ELR (cell line): ENCODE data around the gene CEP57L1.
"Not testable (repeated sequence)": the region's sequence is repeated elsewhere in the genome, so short reads cannot be mapped to it uniquely, and the experiment has no call there.

ENCODE experiments used
- DNase-seq: peaks from one replicate; pipeline ENCODE4 v3.0.0-alpha.2; 2015; ENCODE audit warnings: low read depth

CEP57L1 gene

DNA sequence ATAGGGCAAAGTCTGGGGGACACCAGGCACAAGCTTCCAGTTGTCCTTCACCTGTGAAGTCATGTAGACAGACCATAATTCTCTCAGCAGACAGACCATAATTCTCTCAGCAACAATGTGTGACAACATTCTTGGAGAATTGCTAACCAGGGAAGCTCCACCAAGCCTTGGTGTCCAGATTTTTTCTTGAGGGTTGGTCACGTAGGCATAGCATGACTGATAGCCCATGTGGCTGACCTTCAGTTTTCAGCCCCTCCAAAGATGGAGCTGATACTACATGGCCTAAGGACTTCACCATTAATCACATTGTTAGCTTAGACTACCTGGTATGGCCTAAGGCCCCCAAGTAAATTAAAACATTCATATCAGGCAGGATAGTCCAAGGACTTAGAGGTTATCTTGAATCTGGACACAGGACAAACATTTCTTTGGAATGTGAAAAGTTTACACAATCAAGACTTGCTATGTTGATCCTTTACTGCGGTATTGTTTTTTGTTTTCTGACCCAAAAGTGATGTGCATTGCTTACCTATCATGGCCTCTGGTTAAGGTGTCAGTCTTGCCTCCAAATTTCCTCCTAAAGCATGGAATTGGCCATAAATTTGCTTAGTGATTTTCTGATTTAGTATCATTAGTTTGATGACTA lies 76.9 kb downstream of the CEP57L1 start:
- DNase-seq: no peak

DNA sequence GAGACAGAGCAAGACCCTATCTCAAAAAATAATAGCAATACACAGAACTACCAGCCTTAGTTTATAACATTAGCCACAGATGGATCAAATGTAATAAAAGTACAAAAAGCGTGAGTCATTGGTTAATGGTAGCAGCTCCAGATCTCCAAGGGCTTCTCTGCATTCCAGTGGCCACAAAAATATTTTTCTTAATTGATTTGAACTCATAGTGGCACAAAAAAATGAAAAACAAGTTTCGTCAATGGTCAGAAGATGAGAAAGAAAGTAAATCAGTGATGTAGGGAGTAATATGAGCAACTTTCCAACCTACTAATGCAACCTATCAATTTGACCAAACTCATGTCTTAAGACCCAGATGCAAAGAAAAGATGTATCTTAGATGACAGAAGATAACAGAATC lies 79.6 kb downstream of the CEP57L1 start:
- peak; percentile 21 for DNase-seq

DNA sequence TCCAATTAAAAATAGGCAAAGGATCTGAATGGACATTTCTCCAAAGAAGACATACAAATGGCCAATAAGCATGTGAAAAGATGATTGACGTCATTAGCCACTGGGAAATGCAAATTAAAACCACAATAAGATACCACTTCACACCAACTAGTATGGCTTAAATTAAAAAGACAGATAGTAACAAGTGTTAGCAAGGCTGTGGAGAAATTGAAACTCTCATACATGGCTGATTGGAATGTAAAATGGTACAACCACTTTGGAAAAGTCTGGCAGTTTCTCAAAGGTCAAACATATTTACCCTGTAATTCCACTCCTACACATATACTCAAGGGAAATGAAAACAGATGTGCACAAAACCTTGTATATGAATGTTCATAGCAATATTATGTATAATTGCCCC lies 83.6 kb downstream of the CEP57L1 start:
- no peak for DNase-seq

DNA sequence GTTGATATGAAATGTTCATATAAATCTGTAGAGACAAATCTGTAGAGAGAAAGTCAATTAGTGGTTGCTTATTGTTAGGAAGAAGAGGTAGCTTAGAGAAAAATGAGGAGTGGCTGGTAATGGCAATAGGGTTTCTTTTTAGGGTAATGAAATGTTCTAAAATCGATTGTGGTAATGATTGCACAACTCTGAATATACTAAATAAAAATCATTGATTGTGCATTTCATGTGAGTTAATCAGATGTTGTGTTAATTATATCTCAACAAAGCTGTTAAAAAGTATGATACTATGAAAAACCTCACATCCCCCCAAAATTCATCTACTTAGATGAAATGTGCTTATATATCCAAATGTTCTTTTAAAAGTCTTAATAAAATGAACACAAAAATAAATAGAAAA lies 84.2 kb downstream of the CEP57L1 start:
- DNase-seq: no peak

DNA sequence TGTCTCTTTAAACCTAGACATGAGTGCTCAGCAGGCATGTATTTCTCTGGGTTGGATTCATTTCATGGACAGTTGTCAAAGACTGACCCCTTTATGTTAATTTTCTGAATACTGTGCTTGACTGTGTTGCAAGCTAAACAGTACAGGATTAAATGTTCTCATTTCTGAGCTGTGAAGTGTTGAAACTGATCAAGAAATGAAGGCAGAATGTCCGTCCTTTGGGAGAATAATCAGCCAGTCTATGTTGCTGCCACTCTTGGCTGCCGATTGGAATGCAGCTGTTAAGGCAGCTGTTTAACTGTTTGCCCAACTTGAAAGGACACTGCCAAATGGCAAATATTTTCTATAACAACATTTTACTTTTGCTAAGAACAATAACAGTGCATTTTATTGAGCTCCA lies 87.3 kb downstream of the CEP57L1 start:
- DNase-seq: no peak

DNA sequence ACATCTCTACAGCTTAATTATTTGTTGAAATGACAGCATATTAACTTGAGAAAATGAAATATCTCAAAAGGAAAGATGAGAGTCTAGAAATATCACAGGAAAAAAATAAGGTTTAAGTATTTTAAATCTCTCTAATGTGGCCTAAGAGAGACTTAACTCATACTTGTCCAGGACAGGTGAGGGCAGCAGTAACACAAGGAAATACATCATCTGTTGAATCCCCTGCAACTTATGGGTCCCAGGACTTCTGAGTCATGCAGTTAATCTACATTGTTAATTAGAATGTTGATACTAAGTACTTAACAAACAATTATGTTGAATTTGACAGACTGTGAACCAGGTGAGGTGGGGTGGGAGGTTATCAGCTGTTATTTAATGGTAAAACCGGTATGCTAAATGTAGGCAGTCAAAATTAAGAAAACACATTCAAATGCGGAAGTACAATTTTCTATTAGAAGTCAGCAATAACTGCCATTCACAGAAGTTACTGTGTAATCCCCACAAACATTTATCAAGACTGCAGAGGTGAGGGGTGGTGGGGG lies 87.9 kb downstream of the CEP57L1 start:
- DNase-seq: peak; percentile 26

DNA sequence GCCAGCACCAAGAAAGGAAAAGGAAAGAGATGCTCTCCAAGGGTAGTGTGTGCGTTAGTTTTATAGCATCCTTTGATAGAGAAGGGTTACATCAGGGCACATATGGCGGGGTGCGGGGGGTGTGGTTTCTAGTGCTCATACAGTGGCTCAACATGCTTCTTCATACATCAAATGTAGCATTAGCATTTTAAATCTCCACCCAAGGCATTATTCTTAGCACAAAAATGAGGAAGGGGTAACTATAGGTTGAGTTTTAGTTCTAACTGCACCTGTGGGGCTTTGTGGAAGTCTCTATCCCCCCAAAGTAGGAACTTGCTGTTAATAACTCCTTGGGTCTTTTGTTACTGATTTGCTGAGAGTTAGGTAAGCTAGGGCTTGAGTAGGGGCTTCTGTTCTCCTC lies 89.3 kb downstream of the CEP57L1 start:
- DNase-seq: no peak

DNA sequence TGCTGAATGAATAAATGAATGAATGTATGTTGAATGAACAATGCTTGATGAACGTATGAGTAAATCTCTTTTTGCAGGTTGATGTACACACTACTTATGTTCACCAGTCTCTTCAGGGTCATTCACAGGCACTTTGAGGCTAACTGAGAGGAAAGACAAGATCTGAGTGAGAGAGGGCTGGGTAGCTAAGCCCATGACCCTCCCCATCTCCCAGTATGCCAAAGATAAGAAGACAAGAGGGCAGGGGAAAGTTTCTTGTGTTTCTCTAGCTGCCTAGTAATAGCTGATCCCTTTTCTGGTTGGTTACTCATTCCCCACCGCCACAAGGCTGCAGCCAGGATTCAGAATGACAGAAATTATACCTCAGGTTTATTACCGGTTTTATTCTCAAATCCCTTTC lies 90.7 kb downstream of the CEP57L1 start:
- no peak for DNase-seq

DNA sequence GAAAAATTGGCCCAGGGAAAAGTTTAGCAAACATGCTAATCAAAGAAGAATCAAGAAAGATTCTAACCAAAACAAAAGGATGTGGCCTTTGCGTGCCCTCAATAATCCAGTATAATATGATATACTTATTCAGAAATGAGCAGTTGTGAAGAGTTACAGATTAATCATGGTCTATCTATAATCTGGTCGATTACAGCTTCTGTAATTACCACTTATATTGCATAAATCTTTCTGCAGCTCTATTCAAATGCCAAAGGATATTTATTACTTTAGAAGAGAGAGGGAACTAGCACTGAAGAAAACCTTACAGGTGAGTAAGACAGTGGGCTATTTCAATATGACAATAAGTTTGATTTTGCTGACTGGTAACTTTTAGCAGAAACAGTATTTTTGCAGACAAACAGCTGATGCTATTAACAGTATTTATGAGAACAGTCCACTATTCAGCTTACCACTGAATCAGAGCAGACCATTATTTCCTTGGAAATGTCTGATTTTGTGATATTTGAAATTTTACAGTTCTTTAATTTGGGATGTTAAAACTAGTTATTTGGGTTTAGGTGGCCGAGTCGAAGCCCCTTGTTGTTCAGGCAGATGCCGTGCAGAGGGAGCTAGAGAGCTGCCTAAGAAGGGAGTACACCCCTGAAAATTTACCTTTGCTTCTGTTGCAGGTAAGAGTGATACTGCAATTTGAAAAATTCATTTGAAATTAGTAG lies 92.2 kb downstream of the CEP57L1 start:
- peak; percentile 57 for DNase-seq

DNA sequence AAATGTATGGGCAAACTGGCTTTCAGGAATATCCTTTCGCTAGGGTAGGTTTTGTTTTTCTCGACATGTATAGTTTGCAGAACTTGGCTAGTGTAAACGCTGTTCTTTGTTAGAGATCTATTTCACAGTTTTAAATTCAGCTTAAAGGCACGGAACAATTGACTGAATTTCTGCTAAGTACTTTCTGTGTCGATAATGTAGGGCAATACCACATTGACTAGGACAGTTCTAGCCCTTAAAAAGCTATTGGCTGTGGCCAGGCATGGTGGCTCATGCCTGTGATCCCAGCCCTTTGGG lies 92.8 kb downstream of the CEP57L1 start:
- no peak for DNase-seq

DNA sequence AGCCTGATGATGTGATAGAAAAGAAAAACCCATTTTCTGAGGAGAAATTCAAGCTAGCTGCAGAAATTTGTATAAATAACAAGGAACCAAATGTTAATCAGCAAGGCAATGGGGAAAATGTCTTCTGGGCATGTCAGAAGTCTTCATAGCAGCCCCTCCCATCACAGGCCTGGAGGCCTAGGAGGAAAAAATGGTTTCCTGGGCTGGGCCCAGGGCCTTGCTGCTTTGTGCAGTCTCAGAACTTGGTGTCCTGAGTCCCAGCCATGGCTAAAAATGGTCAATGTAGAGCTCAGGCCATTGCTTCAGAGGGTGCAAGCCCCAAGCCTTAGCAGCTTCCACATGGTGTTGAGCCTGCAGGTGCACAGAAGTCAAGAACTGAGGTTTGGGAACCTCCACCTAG lies 96.1 kb downstream of the CEP57L1 start:
- DNase-seq: not testable (repeated sequence)

DNA sequence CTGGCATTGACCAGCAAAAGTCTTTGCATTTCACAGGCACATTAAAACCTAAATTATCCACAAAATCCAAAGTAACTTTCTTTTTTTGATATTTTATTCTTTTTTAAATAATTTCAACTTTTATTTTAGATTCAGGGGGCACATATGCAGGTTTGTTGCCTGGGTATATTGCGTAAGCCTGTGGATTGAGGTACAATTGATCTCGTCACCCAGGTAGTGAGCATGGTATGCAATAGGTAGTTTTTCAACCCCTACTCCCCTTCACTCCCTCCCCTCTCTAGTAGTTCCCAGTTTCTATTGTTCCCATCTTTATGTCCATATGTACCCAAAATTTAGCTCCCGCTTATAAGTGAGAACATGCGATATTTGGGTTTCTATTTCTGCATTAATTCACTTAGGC lies 97.6 kb downstream of the CEP57L1 start:
- no peak for DNase-seq

DNA sequence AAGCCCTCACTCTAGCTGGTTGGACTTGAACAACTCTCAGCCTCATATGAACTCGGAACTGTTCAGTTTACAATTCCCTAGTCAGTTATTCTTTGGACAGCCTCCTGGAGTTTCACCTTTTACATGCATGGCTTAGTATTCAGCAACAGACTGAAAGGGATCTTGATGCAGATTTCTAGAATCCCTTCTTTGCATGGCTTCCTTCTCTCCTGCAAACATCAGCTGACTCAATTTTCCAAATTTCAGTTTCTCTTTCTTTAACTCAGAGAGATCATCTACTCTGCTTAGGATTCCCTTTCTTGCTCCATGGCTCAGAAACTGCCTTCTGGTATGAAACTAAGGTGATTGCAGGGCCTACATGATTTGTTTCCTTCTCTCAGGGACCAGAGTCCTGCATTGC lies 99.6 kb downstream of the CEP57L1 start:
- DNase-seq: no peak

DNA sequence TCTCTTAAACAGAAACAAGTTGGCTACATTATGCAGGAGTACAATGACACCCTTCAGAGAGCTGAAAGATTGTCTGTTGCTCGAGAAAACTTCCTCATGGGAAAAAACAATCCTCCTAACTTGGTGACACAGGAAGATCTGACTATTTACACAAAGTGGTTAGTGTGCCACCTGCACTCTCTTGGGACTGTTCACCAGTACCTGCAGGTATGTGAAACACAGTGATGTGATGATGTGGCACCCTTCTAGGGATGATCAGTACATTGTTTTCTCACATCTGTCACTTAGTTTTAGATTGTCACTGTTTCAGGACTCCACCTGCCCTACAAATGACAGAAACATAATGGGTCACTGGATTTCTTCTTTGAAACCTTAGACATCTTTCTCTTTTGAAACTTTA lies 101.8 kb downstream of the CEP57L1 start:
- DNase-seq: no peak

DNA sequence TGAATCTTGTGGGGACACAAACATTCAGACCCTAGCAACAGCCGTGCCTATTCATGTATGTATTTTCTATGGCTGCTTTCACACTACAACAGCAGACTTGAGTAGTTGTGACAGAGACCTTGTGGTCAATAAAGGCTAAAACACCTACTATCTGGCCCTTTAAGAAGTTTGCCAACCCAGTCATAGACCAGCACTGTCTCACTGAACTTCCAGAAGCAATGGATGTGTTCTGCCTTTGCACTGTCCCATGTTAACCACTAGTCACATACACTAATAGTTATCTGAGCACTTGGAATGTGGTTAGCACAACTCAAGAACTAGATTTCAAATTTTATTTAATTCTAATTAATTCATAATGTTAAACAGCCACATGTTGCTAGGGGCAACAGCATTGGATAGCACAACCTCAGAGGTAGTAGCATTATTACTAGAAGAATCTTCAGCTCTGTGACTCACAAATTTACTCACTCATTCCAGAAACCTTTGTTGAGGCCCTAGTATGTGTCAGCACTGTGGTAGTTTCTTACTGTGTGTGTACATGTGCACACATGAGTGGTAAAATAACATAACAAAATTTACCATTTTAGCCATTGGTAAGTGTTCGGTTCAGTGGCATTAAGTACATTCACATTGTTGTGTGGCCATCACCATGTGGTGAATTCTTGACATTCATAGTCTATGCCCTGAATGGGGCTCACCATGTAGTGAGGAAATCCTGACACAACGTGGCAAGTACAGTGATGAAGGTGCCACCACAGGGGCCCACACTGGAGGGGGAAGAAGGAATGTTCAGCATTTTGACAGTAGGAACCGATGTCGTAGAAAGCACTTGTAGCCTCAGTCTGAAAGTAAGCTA lies 107.3 kb downstream of the CEP57L1 start:
- peak; percentile 51 for DNase-seq

DNA sequence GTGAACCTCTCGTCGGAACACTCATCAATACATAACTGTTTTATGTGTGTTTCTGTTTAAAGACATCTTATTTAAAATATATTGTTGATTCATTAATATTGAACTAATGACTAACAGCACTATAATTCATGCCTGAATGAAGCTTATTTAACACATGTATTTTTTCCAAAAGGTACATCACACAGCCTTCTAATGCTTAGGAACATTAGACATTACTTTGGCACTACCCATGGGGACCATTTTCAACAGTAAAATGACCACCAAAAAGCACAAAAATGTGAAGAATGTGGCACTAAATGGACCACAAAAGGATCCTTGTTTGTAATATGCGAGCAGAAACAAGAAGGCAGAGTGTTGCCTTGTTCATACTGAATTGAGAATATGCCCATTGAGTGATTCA lies 109.2 kb downstream of the CEP57L1 start:
- DNase-seq: no peak

DNA sequence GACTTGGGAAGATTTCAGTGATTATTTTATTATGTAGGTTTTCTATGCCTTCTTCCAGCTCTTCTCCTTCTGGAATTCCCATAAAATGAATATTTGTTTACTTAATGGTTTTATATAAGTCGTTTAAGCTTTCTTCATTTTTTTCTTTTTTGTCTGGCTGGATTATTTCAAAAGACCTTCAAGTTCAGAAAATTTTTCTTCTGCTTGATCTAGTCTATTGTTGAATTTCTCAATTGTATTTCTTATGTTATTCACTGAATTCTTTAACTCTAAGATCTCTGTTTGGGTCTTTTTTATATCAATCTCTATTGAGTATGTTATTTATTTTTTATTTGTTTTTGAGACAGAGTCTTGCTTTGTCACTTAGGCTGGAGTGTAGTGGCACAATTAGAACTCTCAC lies 117.4 kb downstream of the CEP57L1 start:
- DNase-seq: no peak
